IMR-90 (cell line): ENCODE data around the gene TCEAL1. TPM values are rescaled to one million over a fixed set of nuclear protein-coding genes. Genes with fewer than 3 reads are reported as not detected.

Source experiments
- ATAC-seq: fragments of 200-7000 bp; cut with Tn5 transposase; 2 replicates; pipeline ENCODE4 v1.9.1; 2020; ENCODE audit warnings: low read depth, mild to moderate bottlenecking, moderate library complexity
- BruUV-seq: library from RNA; stranded (reverse); fragments of 400-500 nt; replicated peaks from 2 replicates; lab custom pipeline; 2021; lab: Mats Ljungman, UMichigan
- CTCF ChIA-PET: fragments of 300-600 bp; formaldehyde crosslinking; extraction: SDS; loops from one replicate; lab custom pipeline; 2021; ENCODE audit warnings: antibody characterized with exemption; lab: Yijun Ruan, JAX
- POLR2A ChIA-PET: fragments of 300-600 bp; sonication (Branson Sonifier 250); formaldehyde crosslinking; loops from one replicate; lab custom pipeline; 2022; ENCODE audit warnings: antibody characterized with exemption; ENCODE audit not compliant: unreplicated experiment; lab: Charles Lee
- DNase-seq: peaks from one replicate; pipeline ENCODE4 v3.0.0; 2013
- H2AFZ ChIP-seq: replicated peaks from 2 replicates; pipeline ENCODE3; 2013; ENCODE audit warnings: low read length, mild to moderate bottlenecking; ENCODE audit not compliant: poor library complexity
- H2AK5ac ChIP-seq: 2 replicates; pipeline ENCODE4 v1.6.1; 2013; ENCODE audit warnings: low read depth, low read length, inconsistent platforms
- H2AK9ac ChIP-seq: replicated peaks from 2 replicates; pipeline ENCODE3; 2013; ENCODE audit warnings: mild to moderate bottlenecking, low read depth, low read length, moderate library complexity; ENCODE audit not compliant: poor library complexity
- H2BK120ac ChIP-seq: 2 replicates; pipeline ENCODE4 v1.6.1; 2013; ENCODE audit warnings: low read depth, low read length, inconsistent platforms
- H2BK15ac ChIP-seq: 3 replicates; pipeline ENCODE4 v1.6.1; 2013; ENCODE audit warnings: low read depth, low read length, inconsistent platforms
- H2BK20ac ChIP-seq: 2 replicates; pipeline ENCODE4 v1.6.1; 2013; ENCODE audit warnings: low read depth, mild to moderate bottlenecking, inconsistent platforms, low read length, moderate library complexity
- H2BK5ac ChIP-seq: 2 replicates; pipeline ENCODE4 v1.6.1; 2013; ENCODE audit warnings: mild to moderate bottlenecking, low read depth, low read length, inconsistent platforms; ENCODE audit not compliant: poor library complexity, severe bottlenecking
- H3K14ac ChIP-seq: replicated peaks from 2 replicates; pipeline ENCODE4 v1.6.1; 2013; ENCODE audit warnings: low read depth, low read length, inconsistent platforms
- H3K18ac ChIP-seq: 2 replicates; pipeline ENCODE4 v1.6.1; 2013; ENCODE audit warnings: low read depth, low read length, control low read depth
- H3K23ac ChIP-seq: 2 replicates; pipeline ENCODE4 v1.6.1; 2013; ENCODE audit warnings: low read depth, low read length, inconsistent platforms
- H3K27ac ChIP-seq: 2 replicates; pipeline ENCODE4 v1.5.1; 2013; ENCODE audit warnings: mild to moderate bottlenecking, control low read depth, low read length; ENCODE audit not compliant: insufficient read depth
- H3K27me3 ChIP-seq: 2 replicates; pipeline ENCODE4 v1.6.1; 2013; ENCODE audit warnings: low read length; ENCODE audit not compliant: control insufficient read depth, insufficient read depth
- H3K36me3 ChIP-seq: 2 replicates; pipeline ENCODE4 v1.6.1; 2013; ENCODE audit warnings: low read length, mixed read lengths; ENCODE audit not compliant: control insufficient read depth, insufficient read depth
- H3K4ac ChIP-seq: 2 replicates; pipeline ENCODE4 v1.6.1; 2013; ENCODE audit warnings: low read depth, low read length, inconsistent platforms
- H3K4me1 ChIP-seq: 2 replicates; pipeline ENCODE4 v1.6.1; 2013; ENCODE audit warnings: low read length, mixed read lengths; ENCODE audit not compliant: control insufficient read depth, insufficient read depth
- H3K4me2 ChIP-seq: 2 replicates; pipeline ENCODE4 v1.6.1; 2013; ENCODE audit warnings: low read depth, mild to moderate bottlenecking, control low read depth, low read length, moderate library complexity
- H3K4me3 ChIP-seq: 2 replicates; pipeline ENCODE4 v1.5.1; 2013; ENCODE audit warnings: low read depth, mild to moderate bottlenecking, control low read depth, low read length, moderate library complexity; ENCODE audit not compliant: insufficient read depth
- H3K56ac ChIP-seq: 2 replicates; pipeline ENCODE4 v1.6.1; 2013; ENCODE audit warnings: low read length, inconsistent platforms; ENCODE audit not compliant: insufficient read depth; ENCODE audit errors: extremely low read depth
- H3K79me1 ChIP-seq, 2 experiments: 2 replicates each; pipeline ENCODE4 v1.6.1; 2013; ENCODE audit warnings: low read length in 2 of 2, inconsistent platforms in 1 of 2, low read depth in 1 of 2
- H3K9ac ChIP-seq: 2 replicates; pipeline ENCODE4 v1.6.1; 2013; ENCODE audit warnings: low read depth, low read length, control low read depth
- H3K9me1 ChIP-seq: 2 replicates; pipeline ENCODE4 v1.6.1; 2013; ENCODE audit warnings: low read length, inconsistent platforms; ENCODE audit not compliant: insufficient read depth
- H3K9me3 ChIP-seq: 2 replicates; pipeline ENCODE4 v1.6.1; 2013; ENCODE audit warnings: low read length; ENCODE audit not compliant: control insufficient read depth, insufficient read depth
- H4K20me1 ChIP-seq: 2 replicates; pipeline ENCODE4 v1.6.1; 2013; ENCODE audit warnings: low read length, inconsistent platforms; ENCODE audit not compliant: insufficient read depth
- H4K5ac ChIP-seq: 2 replicates; pipeline ENCODE4 v1.6.1; 2013; ENCODE audit warnings: mild to moderate bottlenecking, low read depth, low read length, control low read depth
- H4K8ac ChIP-seq, 2 experiments: 2 replicates each; pipeline ENCODE4 v1.6.1; 2013; ENCODE audit warnings: low read depth in 2 of 2, low read length in 2 of 2, control low read depth in 1 of 2, inconsistent platforms in 1 of 2
- H4K91ac ChIP-seq: 2 replicates; pipeline ENCODE4 v1.6.1; 2013; ENCODE audit warnings: low read depth, low read length, inconsistent platforms; ENCODE audit not compliant: insufficient read depth
- CEBPB ChIP-seq: IDR thresholded peaks from 2 replicates; pipeline ENCODE4 v1.6.1; 2012; ENCODE audit warnings: low read depth, low read length, improper control_type of control experiment
- CHD1 ChIP-seq: IDR thresholded peaks from 2 replicates; pipeline ENCODE4 v1.6.1; 2012; ENCODE audit warnings: low read depth, low read length, improper control_type of control experiment
- MAFK ChIP-seq: IDR thresholded peaks from 2 replicates; pipeline ENCODE4 v1.6.1; 2012; ENCODE audit warnings: low read depth, low read length, improper control_type of control experiment
- RAD21 ChIP-seq: IDR thresholded peaks from 2 replicates; pipeline ENCODE4 v1.6.1; 2012; ENCODE audit warnings: low read length, improper control_type of control experiment
- RCOR1 ChIP-seq: IDR thresholded peaks from 2 replicates; pipeline ENCODE4 v1.6.1; 2012; ENCODE audit warnings: mild to moderate bottlenecking, low read length, improper control_type of control experiment; ENCODE audit not compliant: insufficient replicate concordance
- WGBS, 2 experiments: methylation state at CpG; one replicate each; pipeline versions ENCODE4 v1.1.5 to v1.1.7; 2013; ENCODE audit warnings: missing lambda C conversion rate in 2 of 2; ENCODE audit not compliant: insufficient read length in 1 of 2; ENCODE audit errors: extremely low coverage in 2 of 2; 5-methylcytosine and 5-hydroxymethylcytosine counted together
- dilution Hi-C: fragments of 300-500 bp; cut with HindIII; formaldehyde crosslinking; loops from one replicate; pipeline ENCODE4 v1.14.3; 2018; ENCODE audit warnings: low sequenced_read_pairs; ENCODE audit not compliant: unreplicated experiment
- in situ Hi-C: fragments of 300-500 bp; cut with MboI; formaldehyde crosslinking; loops from 3 replicates; pipeline ENCODE4 v1.14.3; 2019; ENCODE audit warnings: low sequenced_read_pairs, inconsistent platforms, mixed read lengths
- intact Hi-C: fragments of 100-400 bp; cut with micrococcal nuclease; formaldehyde crosslinking; loops from 2 replicates; pipeline ENCODE4 v1.10.0; 2022
- polyA plus RNA-seq, 3 experiments: library from polyadenylated mRNA; depleted of rRNA; stranded (reverse); fragments of >200 nt; gene quantifications; 2 replicates each; pipeline ENCODE4 v1.2.3, GENCODE V29; 2012; ENCODE audit warnings: low replicate concordance in 1 of 3
- total RNA-seq: library from RNA; depleted of rRNA; stranded (reverse); fragments of >200 nt; gene quantifications from 2 replicates; pipeline ENCODE4 v1.2.3, GENCODE V29; 2012

The TCEAL1 gene
- total and polyA plus RNA-seq, 2 of the 4 experiments (the other 2 are of a cell fraction), result 9.1 to 21.8 TPM

DNA sequence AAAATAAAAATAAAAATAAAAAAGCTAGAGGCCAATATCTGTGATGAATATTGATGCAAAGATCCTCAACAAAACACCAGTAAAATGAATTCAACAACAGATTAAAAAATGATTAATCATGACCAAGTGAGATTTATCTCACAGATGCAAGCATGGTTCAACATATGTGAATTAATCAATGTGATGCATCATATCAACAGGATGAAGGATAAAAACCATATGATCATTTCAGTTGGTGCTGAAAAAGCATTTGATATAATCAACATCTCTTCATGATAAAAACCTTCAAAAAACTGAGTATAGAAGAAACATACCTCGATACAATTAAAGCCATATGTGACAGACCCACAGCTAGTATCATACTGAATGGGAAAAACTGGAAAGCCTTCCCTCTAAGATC, 18.9 kb downstream of the TCEAL1 start:
- H3K9ac ChIP-seq, result no peak overlapping the region
- no peak overlapping the region for H4K8ac ChIP-seq
- H4K5ac ChIP-seq, result no peak overlapping the region
- no peak overlapping the region for H2AFZ ChIP-seq
- no peak for DNase-seq
- H3K4me2 ChIP-seq, result no peak overlapping the region
- intact Hi-C loops (no loop called here), in situ Hi-C loops (no loop called here), dilution Hi-C loops (no loop called here)
- H2AK5ac ChIP-seq, result no peak overlapping the region
- no peak overlapping the region for H3K4me3 ChIP-seq
- no peaks in the 10 kb centered on the region for H3K9me1 ChIP-seq
- no peak overlapping the region for H3K18ac ChIP-seq
- no peak overlapping the region for H2AK9ac ChIP-seq
- H3K56ac ChIP-seq, result no peak overlapping the region
- H4K20me1 ChIP-seq, result no peaks in the 10 kb centered on the region
- ChIA-PET POLR2A (interaction anchor here (0.6 kb wide), 1 partner anchor 486 kb away, joined by 3 read pairs; no protein-coding TSS in a partner anchor), CTCF (interaction anchor here (0.7 to 1.2 kb wide), 2 partner anchors 18 to 19 kb away, joined by 3 read pairs; no protein-coding TSS in a partner anchor)
- no peak overlapping the region for H3K4ac ChIP-seq
- H3K36me3 ChIP-seq, result no peaks in the 10 kb centered on the region
- no peak overlapping the region for H4K91ac ChIP-seq
- no peak overlapping the region for H2BK120ac ChIP-seq
- TF ChIP-seq CEBPB (no peak), MAFK (no peak), CHD1 (no peak), RCOR1 (no peak), RAD21 (no peak)
- no TSS peak for BruUV-seq
- ATAC-seq, result no peak
- no peak overlapping the region for H3K27ac ChIP-seq
- no peaks in the 10 kb centered on the region for H3K9me3 ChIP-seq
- H2BK20ac ChIP-seq, result no peak overlapping the region
- H3K27me3 ChIP-seq, result no peaks in the 10 kb centered on the region
- H2BK15ac ChIP-seq, result no peak overlapping the region
- H3K79me1 ChIP-seq, result no peaks in the 10 kb centered on the region
- WGBS, 2 experiments, result no CpG with 5 or more reads among the region's 1 CpG
- no peak overlapping the region for H3K14ac ChIP-seq
- no peak overlapping the region for H3K23ac ChIP-seq
- H2BK5ac ChIP-seq, result no peak overlapping the region
- H3K4me1 ChIP-seq, result no peaks in the 10 kb centered on the region
